Measurements from ENCODE around the gene APCDD1. TPM values are rescaled to one million over a fixed set of nuclear protein-coding genes. Genes with fewer than 3 reads are reported as not detected.

The APCDD1 gene
- total and polyA plus RNA-seq, 2 of the 8 experiments (the other 6 are each of a cell fraction or from before 2014, with no cell fraction given), result 2.6 to 3.6 TPM

- Histone ChIP-seq H2BK5ac (ENCODE audit: low read depth, low read length) (no peak overlapping the region), H3K27ac (ENCODE audit: low read depth, low read length) (no peak overlapping the region), H3K79me2 (ENCODE audit: control insufficient read depth in 1 of 2, insufficient read depth in 2 of 2, low read length in 2 of 2) (no peaks in the 10 kb centered on the region), H3K14ac (ENCODE audit: insufficient read length) (no peak overlapping the region), H3K18ac (ENCODE audit: extremely low read depth, low read length) (no peak overlapping the region), H3K4ac (replicated peaks; ENCODE audit: insufficient read length, low read depth, low read length) (no peak overlapping the region), H2AFZ (ENCODE audit: low read length) (no peak overlapping the region), H3K4me2 (ENCODE audit: insufficient read depth in 1 of 2, low read depth in 2 of 2, low read length in 2 of 2) (no peak overlapping the region), H3K4me1 (replicated peaks in 1 of 4; ENCODE audit: control insufficient read depth in 3 of 4, insufficient read depth in 4 of 4, low read length in 3 of 4) (no peaks in the 10 kb centered on the region), H2BK20ac (ENCODE audit: low read length) (no peak overlapping the region), H3K4me3 (ENCODE audit: extremely low read depth in 1 of 4, insufficient read depth in 2 of 4, low read depth in 3 of 4, low read length in 4 of 4) (no peak overlapping the region), H3K36me3 (ENCODE audit: control insufficient read depth in 2 of 4, insufficient read depth in 4 of 4, low read length in 3 of 4) (no peaks in the 10 kb centered on the region), H3K27me3 (replicated peaks in 1 of 4; ENCODE audit: control insufficient read depth in 3 of 4, extremely low read depth in 1 of 4, insufficient read depth in 3 of 4, low read length in 3 of 4) (no peaks in the 10 kb centered on the region), H3K23ac (ENCODE audit: insufficient read length) (no peak overlapping the region), H4K91ac (replicated peaks; ENCODE audit: insufficient read length, low read length) (no peak overlapping the region), H3K9ac (replicated peaks in 1 of 4; ENCODE audit: extremely low read depth in 1 of 4, low read depth in 3 of 4, low read length in 3 of 4) (no peak overlapping the region), H2AK5ac (ENCODE audit: low read depth, low read length) (no peak overlapping the region), H4K5ac (ENCODE audit: insufficient read length, low read depth, low read length) (no peak overlapping the region), H4K20me1 (replicated peaks in 1 of 2; ENCODE audit: control insufficient read depth in 1 of 2, insufficient read depth in 2 of 2, low read length in 2 of 2) (no peaks in the 10 kb centered on the region), H3K9me3 (ENCODE audit: insufficient read depth in 2 of 2, low read depth in 1 of 2, low read length in 1 of 2) (no peaks in the 10 kb centered on the region), H3K56ac (replicated peaks; ENCODE audit: insufficient read length, low read depth, low read length) (no peak overlapping the region), H4K8ac (ENCODE audit: extremely low read depth, insufficient read depth, low read length) (no peak overlapping the region), H3K23me2 (ENCODE audit: low read depth, low read length) (no peaks in the 10 kb centered on the region), H2BK15ac (ENCODE audit: low read length) (no peak overlapping the region), H3K79me1 (ENCODE audit: low read depth, low read length) (no peaks in the 10 kb centered on the region), H2BK120ac (replicated peaks; ENCODE audit: low read depth, low read length) (no peak overlapping the region), H2BK12ac (ENCODE audit: low read depth, low read length) (no peak overlapping the region)
- no peak for FAIRE-seq
- TF ChIP-seq SRF (IDR thresholded peaks at IDR 0.05; ENCODE audit: low read depth, low read length), result no peak
- TF ChIP-seq RAD21 (IDR thresholded peaks at IDR 0.05 in 1 of 2, conservative IDR thresholded peaks at IDR 0.05 in 1 of 2; ENCODE audit: low read depth in 2 of 2, low read length in 2 of 2), result no peak
- no peak for TF ChIP-seq CBX8 (IDR thresholded peaks at IDR 0.05; ENCODE audit: borderline replicate concordance, low read depth, low read length)
- no peak for TF ChIP-seq EGR1 (IDR thresholded peaks at IDR 0.05; ENCODE audit: borderline replicate concordance, low read depth, low read length)
- 96% methylated on average over 3 of the region's 3 CpGs; no CpG with 5 or more reads in 1 of the 2 experiments for whole genome bisulfite sequencing, 2 experiments (ENCODE audit: extremely low coverage in 1 of 2, insufficient coverage in 1 of 2, insufficient read length in 1 of 2, insufficient replicate concordance in 2 of 2, low coverage in 1 of 2, low lambda C conversion rate in 2 of 2, missing lambda C conversion rate in 1 of 2)
- POLR2A ChIA-PET (ENCODE audit: partially characterized antibody), result interaction anchor here (0.6 kb wide), 1 partner anchor 965 kb away, joined by 3 read pairs; no protein-coding TSS in a partner anchor
- CTCF ChIA-PET (ENCODE audit: partially characterized antibody), result interaction anchor here (1.0 to 1.6 kb wide), 4 partner anchors 50 to 470 kb away, joined by 3 to 6 read pairs (median 4); no protein-coding TSS in a partner anchor
- DNase-seq (ENCODE audit: low read depth in 1 of 2, low spot score in 2 of 2), result no peak
These were observed 13.6 kb upstream of the APCDD1 start for GRCh38 chr18:10440884-10441283.

All from H1 (cell line).